HEK293 (cell line): ENCODE measurements around the gene CSRP1.

Source experiments
- CTCF ChIA-PET: fragments of 350-600 bp; formaldehyde crosslinking; extraction: SDS; loops from one replicate; lab custom pipeline; 2021; ENCODE audit warnings: antibody characterized with exemption; lab: Yijun Ruan, JAX
- POLR2A ChIA-PET: fragments of 300-600 bp; formaldehyde crosslinking; extraction: SDS; loops from one replicate; lab custom pipeline; 2020; ENCODE audit warnings: antibody characterized with exemption, inconsistent platforms; lab: Yijun Ruan, JAX
- H3K27ac ChIP-seq: fragments of 200-500 bp; sonication (Bioruptor generic); 2 replicates; pipeline ENCODE4 v1.5.1; 2014; ENCODE audit warnings: low read depth, low read length, control low read depth, inconsistent platforms; ENCODE audit errors: extremely low read depth
- H3K36me3 ChIP-seq, 2 experiments: fragments of 200-500 bp in 1 of 2; sonication (Bioruptor generic) in 1 of 2; 1 replicate in 1 of 2; 2 replicates in 1 of 2; pipeline ENCODE4 v1.5.1; 2014 to 2017; ENCODE audit warnings: inconsistent platforms in 2 of 2, low read length in 2 of 2; ENCODE audit not compliant: control insufficient read depth in 2 of 2, insufficient read depth in 1 of 2
- H3K4me1 ChIP-seq: fragments of 200-500 bp; sonication (Bioruptor generic); 2 replicates; pipeline ENCODE4 v1.5.1; 2014; ENCODE audit warnings: mild to moderate bottlenecking, low read length, inconsistent platforms; ENCODE audit not compliant: control insufficient read depth, insufficient read depth
- H3K4me3 ChIP-seq: 2 replicates; pipeline ENCODE4 v1.5.1; 2011; ENCODE audit warnings: low read depth, mild to moderate bottlenecking, control low read depth, low read length, moderate library complexity
- H3K9me3 ChIP-seq: fragments of 200-500 bp; sonication (Bioruptor generic); 2 replicates; pipeline ENCODE4 v1.5.1; 2014; ENCODE audit warnings: low read depth, low read length, inconsistent platforms; ENCODE audit not compliant: control insufficient read depth, insufficient read depth
- BCL6B ChIP-seq: fragments of 450-650 bp; formaldehyde crosslinking; IDR thresholded peaks from 2 replicates; pipeline ENCODE4 v1.5.1; 2017; ENCODE audit warnings: missing biosample characterization, missing genetic modification characterization
- EGR2 ChIP-seq: fragments of 450-650 bp; formaldehyde crosslinking; IDR thresholded peaks from 2 replicates; pipeline ENCODE4 v1.5.1; 2016; ENCODE audit warnings: low read depth, missing biosample characterization, missing genetic modification characterization
- ELK4 ChIP-seq: IDR thresholded peaks from 2 replicates; pipeline ENCODE4 v1.6.1; 2011; ENCODE audit warnings: mild to moderate bottlenecking, low read depth, low read length, borderline replicate concordance
- HOXA7 ChIP-seq: sonication (generic); formaldehyde crosslinking; IDR thresholded peaks from 2 replicates; pipeline ENCODE4 v1.8.1; 2022; ENCODE audit warnings: missing genetic modification reagents, borderline replicate concordance
- PRDM1 ChIP-seq: fragments of 450-650 bp; formaldehyde crosslinking; IDR thresholded peaks from 2 replicates; pipeline ENCODE4; 2016; ENCODE audit warnings: missing biosample characterization, missing genetic modification characterization
- SP2 ChIP-seq: fragments of 450-650 bp; formaldehyde crosslinking; IDR thresholded peaks from 2 replicates; pipeline ENCODE4 v1.5.1; 2016; ENCODE audit warnings: missing biosample characterization, missing genetic modification characterization
- ZBTB17 ChIP-seq: fragments of 450-650 bp; formaldehyde crosslinking; IDR thresholded peaks from 2 replicates; pipeline ENCODE4 v1.5.1; 2016; ENCODE audit warnings: missing biosample characterization, missing genetic modification characterization
- ZBTB20 ChIP-seq: fragments of 450-650 bp; formaldehyde crosslinking; IDR thresholded peaks from 2 replicates; pipeline ENCODE4 v1.5.1; 2016; ENCODE audit warnings: missing biosample characterization, missing genetic modification characterization
- ZBTB21 ChIP-seq: fragments of 450-650 bp; formaldehyde crosslinking; IDR thresholded peaks from 2 replicates; pipeline ENCODE4 v1.5.1; 2017; ENCODE audit warnings: missing biosample characterization, missing genetic modification characterization
- ZFHX2 ChIP-seq: fragments of 450-650 bp; formaldehyde crosslinking; conservative IDR thresholded peaks from 2 replicates; pipeline ENCODE4 v1.5.1; 2016; ENCODE audit warnings: missing biosample characterization, missing genetic modification characterization
- ZNF121 ChIP-seq: fragments of 450-650 bp; formaldehyde crosslinking; IDR thresholded peaks from 2 replicates; pipeline ENCODE4 v1.5.1; 2016; ENCODE audit warnings: missing biosample characterization, missing genetic modification characterization
- ZNF324 ChIP-seq: fragments of 450-650 bp; formaldehyde crosslinking; IDR thresholded peaks from 2 replicates; pipeline ENCODE4 v1.5.1; 2016; ENCODE audit warnings: missing biosample characterization, missing genetic modification characterization
- ZNF391 ChIP-seq: fragments of 450-650 bp; formaldehyde crosslinking; IDR thresholded peaks from 2 replicates; pipeline ENCODE4 v1.5.1; 2016; ENCODE audit warnings: low read depth, missing biosample characterization, missing genetic modification characterization, borderline replicate concordance
- ZNF423 ChIP-seq: fragments of 450-650 bp; formaldehyde crosslinking; IDR thresholded peaks from 2 replicates; pipeline ENCODE4 v1.5.1; 2016; ENCODE audit warnings: missing biosample characterization, missing genetic modification characterization
- ZNF600 ChIP-seq: fragments of 450-650 bp; formaldehyde crosslinking; IDR thresholded peaks from 2 replicates; pipeline ENCODE4 v1.5.1; 2016; ENCODE audit warnings: missing biosample characterization, missing genetic modification characterization
- ZNF626 ChIP-seq: fragments of 450-650 bp; sonication (Bioruptor Pico); formaldehyde crosslinking; IDR thresholded peaks from 2 replicates; pipeline ENCODE4 v1.5.1; 2018; ENCODE audit warnings: missing biosample characterization, missing genetic modification characterization, inconsistent platforms
- ZNF660 ChIP-seq: fragments of 450-650 bp; IDR thresholded peaks from 2 replicates; pipeline ENCODE4 v1.5.1; 2018; ENCODE audit warnings: missing biosample characterization, mild to moderate bottlenecking, missing genetic modification characterization
- ZNF670 ChIP-seq: fragments of 450-650 bp; formaldehyde crosslinking; IDR thresholded peaks from 2 replicates; pipeline ENCODE4 v1.5.1; 2016; ENCODE audit warnings: missing biosample characterization, missing genetic modification characterization, low read depth
- ZNF76 ChIP-seq: fragments of 450-650 bp; formaldehyde crosslinking; IDR thresholded peaks from 2 replicates; pipeline ENCODE4; 2016; ENCODE audit warnings: low read depth, missing biosample characterization, missing genetic modification characterization, borderline replicate concordance
- TF ChIP-seq, protein P1 (sequence below): fragments of 450-650 bp; formaldehyde crosslinking; IDR thresholded peaks from 2 replicates; pipeline ENCODE4 v1.5.1; 2016; ENCODE audit warnings: missing biosample characterization, missing genetic modification characterization, low read depth
- TF ChIP-seq, protein P2 (sequence below): fragments of 450-650 bp; formaldehyde crosslinking; IDR thresholded peaks from 2 replicates; pipeline ENCODE4 v1.5.1; 2016; ENCODE audit warnings: missing biosample characterization, missing genetic modification characterization
- TF ChIP-seq, protein P3 (sequence below): fragments of 450-650 bp; formaldehyde crosslinking; IDR thresholded peaks from 2 replicates; pipeline ENCODE4 v1.5.1; 2017; ENCODE audit warnings: missing biosample characterization, mild to moderate bottlenecking, missing genetic modification characterization, moderate library complexity
- TF ChIP-seq, protein P4 (sequence below): fragments of 450-650 bp; formaldehyde crosslinking; IDR thresholded peaks from 2 replicates; pipeline ENCODE4 v1.5.1; 2016; ENCODE audit warnings: missing biosample characterization, missing genetic modification characterization

CSRP1 gene

DNA sequence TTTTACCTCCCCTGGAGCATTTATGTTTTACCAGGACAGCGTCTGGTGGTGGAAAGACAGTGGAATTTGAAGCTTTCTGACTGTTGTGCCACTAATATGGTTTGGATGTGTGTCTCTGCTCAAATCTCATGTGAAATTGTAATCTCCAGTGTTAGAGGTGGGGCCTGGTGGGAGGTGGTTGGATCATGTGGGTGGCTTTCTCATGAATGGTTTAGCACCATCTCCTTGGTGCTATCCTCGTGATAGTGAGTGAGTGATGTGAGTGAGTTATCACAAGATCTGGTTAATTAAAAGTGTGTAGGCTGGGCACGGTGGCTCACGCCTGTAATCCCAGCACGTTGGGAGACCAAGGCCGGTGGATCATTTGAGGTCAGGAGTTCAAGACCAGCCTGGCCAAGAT, 61.6 kb downstream of the CSRP1 start:
- no peaks in the 10 kb centered on the region for H3K9me3 ChIP-seq
- H3K27ac ChIP-seq: no peak overlapping the region
- POLR2A ChIA-PET: interaction anchor here (1.1 to 1.3 kb wide), 2 partner anchors 10 to 24 kb away, joined by 3 to 6 read pairs; partner anchors contain the start of gene PHLDA3
- H3K36me3 ChIP-seq: no peaks in the 10 kb centered on the region
- H3K4me1 ChIP-seq: no peaks in the 10 kb centered on the region
- no peak overlapping the region for H3K4me3 ChIP-seq
- CTCF ChIA-PET: interaction anchor here (1.0 to 7.4 kb wide), 6 partner anchors 10 to 348 kb away, joined by 3 to 129 read pairs (median 36); no protein-coding TSS in a partner anchor
- TF ChIP-seq SP2 (tag by site-specific recombination) (no peak), EGR2 (tag by site-specific recombination) (peak; percentile 95), ZFHX2 (peak; percentile 85)

DNA sequence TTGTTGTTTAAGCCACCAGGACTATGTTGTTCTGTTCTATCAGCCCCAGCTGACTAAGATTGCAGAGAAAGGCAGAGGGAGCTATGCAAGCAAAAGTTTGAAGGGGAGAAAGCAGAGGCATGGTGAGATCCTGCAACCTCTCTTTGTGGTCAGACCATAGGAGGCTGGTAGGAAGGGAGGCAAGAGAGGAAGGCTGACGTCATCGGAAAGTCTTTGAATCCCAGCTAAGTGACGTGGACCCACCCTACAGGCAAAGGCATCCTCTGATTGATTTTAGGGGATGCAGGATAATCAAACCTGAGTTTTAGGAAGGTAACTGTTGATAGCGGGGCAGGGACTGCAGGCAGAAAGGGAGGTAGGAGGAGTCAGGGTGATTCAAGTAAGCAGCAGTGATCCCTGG, 62.1 kb downstream of the CSRP1 start:
- TF ChIP-seq HOXA7 (CRISPR knock-in tag): no peak
- TF ChIP-seq PRDM1: peak; percentile 65; the same call in 1 of the 2 replicates
- TF ChIP-seq ZNF76 (tag by site-specific recombination): no peak
- no peak for TF ChIP-seq ZBTB20 (tag by site-specific recombination)
- no peak for TF ChIP-seq ZNF391
- TF ChIP-seq BCL6B (tag by site-specific recombination): no peak
- TF ChIP-seq ZBTB17 (tag by site-specific recombination): 0 out of 2 replicates have a peak, but pooled peaks have one; percentile 30
- peak; percentile 53; the same call in 1 of the 2 replicates for TF ChIP-seq ZBTB21 (tag by site-specific recombination)
- TF ChIP-seq, protein P1, sequence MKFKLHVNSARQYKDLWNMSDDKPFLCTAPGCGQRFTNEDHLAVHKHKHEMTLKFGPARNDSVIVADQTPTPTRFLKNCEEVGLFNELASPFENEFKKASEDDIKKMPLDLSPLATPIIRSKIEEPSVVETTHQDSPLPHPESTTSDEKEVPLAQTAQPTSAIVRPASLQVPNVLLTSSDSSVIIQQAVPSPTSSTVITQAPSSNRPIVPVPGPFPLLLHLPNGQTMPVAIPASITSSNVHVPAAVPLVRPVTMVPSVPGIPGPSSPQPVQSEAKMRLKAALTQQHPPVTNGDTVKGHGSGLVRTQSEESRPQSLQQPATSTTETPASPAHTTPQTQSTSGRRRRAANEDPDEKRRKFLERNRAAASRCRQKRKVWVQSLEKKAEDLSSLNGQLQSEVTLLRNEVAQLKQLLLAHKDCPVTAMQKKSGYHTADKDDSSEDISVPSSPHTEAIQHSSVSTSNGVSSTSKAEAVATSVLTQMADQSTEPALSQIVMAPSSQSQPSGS (tag by site-specific recombination): peak; percentile 82
- TF ChIP-seq ZNF324 (tag by site-specific recombination): no peak
- TF ChIP-seq, protein P2, sequence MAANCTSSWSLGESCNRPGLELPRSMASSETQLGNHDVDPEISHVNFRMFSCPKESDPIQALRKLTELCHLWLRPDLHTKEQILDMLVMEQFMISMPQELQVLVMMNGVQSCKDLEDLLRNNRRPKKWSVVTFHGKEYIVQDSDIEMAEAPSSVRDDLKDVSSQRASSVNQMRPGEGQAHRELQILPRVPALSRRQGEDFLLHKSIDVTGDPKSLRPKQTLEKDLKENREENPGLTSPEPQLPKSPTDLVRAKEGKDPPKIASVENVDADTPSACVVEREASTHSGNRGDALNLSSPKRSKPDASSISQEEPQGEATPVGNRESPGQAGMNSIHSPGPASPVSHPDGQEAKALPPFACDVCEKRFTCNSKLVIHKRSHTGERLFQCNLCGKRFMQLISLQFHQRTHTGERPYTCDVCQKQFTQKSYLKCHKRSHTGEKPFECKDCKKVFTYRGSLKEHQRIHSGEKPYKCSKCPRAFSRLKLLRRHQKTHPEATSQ (tag by site-specific recombination): no peak
- TF ChIP-seq ZNF423 (tag by site-specific recombination): no peak
- TF ChIP-seq, protein P3, sequence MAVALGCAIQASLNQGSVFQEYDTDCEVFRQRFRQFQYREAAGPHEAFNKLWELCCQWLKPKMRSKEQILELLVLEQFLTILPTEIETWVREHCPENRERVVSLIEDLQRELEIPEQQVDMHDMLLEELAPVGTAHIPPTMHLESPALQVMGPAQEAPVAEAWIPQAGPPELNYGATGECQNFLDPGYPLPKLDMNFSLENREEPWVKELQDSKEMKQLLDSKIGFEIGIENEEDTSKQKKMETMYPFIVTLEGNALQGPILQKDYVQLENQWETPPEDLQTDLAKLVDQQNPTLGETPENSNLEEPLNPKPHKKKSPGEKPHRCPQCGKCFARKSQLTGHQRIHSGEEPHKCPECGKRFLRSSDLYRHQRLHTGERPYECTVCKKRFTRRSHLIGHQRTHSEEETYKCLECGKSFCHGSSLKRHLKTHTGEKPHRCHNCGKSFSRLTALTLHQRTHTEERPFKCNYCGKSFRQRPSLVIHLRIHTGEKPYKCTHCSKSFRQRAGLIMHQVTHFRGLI (tag by site-specific recombination): no peak
- TF ChIP-seq ZNF121: no peak
- TF ChIP-seq, protein P4, sequence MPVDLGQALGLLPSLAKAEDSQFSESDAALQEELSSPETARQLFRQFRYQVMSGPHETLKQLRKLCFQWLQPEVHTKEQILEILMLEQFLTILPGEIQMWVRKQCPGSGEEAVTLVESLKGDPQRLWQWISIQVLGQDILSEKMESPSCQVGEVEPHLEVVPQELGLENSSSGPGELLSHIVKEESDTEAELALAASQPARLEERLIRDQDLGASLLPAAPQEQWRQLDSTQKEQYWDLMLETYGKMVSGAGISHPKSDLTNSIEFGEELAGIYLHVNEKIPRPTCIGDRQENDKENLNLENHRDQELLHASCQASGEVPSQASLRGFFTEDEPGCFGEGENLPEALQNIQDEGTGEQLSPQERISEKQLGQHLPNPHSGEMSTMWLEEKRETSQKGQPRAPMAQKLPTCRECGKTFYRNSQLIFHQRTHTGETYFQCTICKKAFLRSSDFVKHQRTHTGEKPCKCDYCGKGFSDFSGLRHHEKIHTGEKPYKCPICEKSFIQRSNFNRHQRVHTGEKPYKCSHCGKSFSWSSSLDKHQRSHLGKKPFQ (tag by site-specific recombination): no peak
- TF ChIP-seq ZNF670 (tag by site-specific recombination): no peak
- peak; percentile 25; the same call in 1 of the 2 replicates for TF ChIP-seq ZNF660 (tag by site-specific recombination)
- TF ChIP-seq ZNF626 (tag by site-specific recombination): no peak
- no peak for TF ChIP-seq ZNF600 (tag by site-specific recombination)
- TF ChIP-seq ELK4: no peak
- ChIA-PET CTCF (interaction anchor here (1.2 to 6.8 kb wide), 5 partner anchors 9 to 348 kb away, joined by 3 to 129 read pairs (median 5); no protein-coding TSS in a partner anchor), POLR2A (interaction anchor here (0.9 to 1.3 kb wide), 3 partner anchors 9 to 24 kb away, joined by 3 to 6 read pairs (median 3); partner anchors contain the start of gene PHLDA3)
- H3K27ac ChIP-seq: no peak overlapping the region
- no peak overlapping the region for H3K4me3 ChIP-seq
- H3K36me3 ChIP-seq: no peaks in the 10 kb centered on the region
- H3K9me3 ChIP-seq: no peaks in the 10 kb centered on the region
- H3K4me1 ChIP-seq: no peaks in the 10 kb centered on the region
